Panc1 (cell line): ENCODE data around the gene ALDH1A3.

ENCODE experiments used
- SIN3A ChIP-seq: IDR thresholded peaks from 2 replicates; pipeline ENCODE4 v1.6.1; 2012; ENCODE audit warnings: low read depth, mild to moderate bottlenecking, low read length, moderate library complexity, borderline replicate concordance; ENCODE audit not compliant: insufficient read depth
- TF ChIP-seq, protein P1 (sequence below): fragments of 450-650 bp; IDR thresholded peaks from 2 replicates; pipeline ENCODE4 v1.5.1; 2017; ENCODE audit warnings: mild to moderate bottlenecking

DNA sequence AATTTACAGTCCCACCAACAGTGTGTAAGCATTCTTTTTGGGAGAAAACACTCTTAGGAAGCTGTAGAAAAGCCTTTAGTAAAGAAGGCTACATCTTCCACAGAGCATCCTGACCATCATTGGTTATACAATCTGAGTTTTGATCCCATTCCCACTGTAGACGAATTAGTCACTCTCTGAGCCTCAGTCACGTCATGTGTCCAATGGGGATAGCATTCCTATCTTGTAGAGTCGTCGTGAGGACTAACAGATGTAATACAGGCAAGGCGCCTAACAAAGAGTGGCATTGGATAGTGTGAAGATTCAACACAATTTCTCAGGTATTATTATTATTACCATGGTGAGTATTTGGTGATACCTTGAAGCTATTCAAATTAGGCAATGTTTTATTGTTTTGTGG lies 44.0 kb upstream of the ALDH1A3 start:
- TF ChIP-seq, protein P1, sequence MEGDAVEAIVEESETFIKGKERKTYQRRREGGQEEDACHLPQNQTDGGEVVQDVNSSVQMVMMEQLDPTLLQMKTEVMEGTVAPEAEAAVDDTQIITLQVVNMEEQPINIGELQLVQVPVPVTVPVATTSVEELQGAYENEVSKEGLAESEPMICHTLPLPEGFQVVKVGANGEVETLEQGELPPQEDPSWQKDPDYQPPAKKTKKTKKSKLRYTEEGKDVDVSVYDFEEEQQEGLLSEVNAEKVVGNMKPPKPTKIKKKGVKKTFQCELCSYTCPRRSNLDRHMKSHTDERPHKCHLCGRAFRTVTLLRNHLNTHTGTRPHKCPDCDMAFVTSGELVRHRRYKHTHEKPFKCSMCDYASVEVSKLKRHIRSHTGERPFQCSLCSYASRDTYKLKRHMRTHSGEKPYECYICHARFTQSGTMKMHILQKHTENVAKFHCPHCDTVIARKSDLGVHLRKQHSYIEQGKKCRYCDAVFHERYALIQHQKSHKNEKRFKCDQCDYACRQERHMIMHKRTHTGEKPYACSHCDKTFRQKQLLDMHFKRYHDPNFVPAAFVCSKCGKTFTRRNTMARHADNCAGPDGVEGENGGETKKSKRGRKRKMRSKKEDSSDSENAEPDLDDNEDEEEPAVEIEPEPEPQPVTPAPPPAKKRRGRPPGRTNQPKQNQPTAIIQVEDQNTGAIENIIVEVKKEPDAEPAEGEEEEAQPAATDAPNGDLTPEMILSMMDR: no peak
- TF ChIP-seq SIN3A: no peak
